HCT116 (cell line): Measurements from ENCODE around the gene CLIC3.

ENCODE experiments used
- JUND ChIP-seq: IDR thresholded peaks from 2 replicates; pipeline ENCODE4 v1.6.1; 2012
- POLR2A ChIP-seq: IDR thresholded peaks from 2 replicates; pipeline ENCODE4 v1.7.0; 2011; ENCODE audit warnings: borderline replicate concordance; ENCODE audit not compliant: insufficient read depth, insufficient read length; ENCODE audit errors: extremely low read depth
- POLR2AphosphoS5 ChIP-seq: IDR thresholded peaks from 2 replicates; pipeline ENCODE4 v1.6.1; 2011; ENCODE audit warnings: mild to moderate bottlenecking, low read depth, low read length, moderate library complexity
- TF ChIP-seq, protein P1 (sequence below), 3 experiments: fragments of 200-600 bp in 1 of 3; sonication (generic) in 1 of 3; IDR thresholded peaks in 2 of 3; conservative IDR thresholded peaks in 1 of 3; 2 replicates each; pipeline ENCODE4 v1.5.1; 2012 to 2017; ENCODE audit warnings: low read depth in 2 of 3, low read length in 2 of 3, antibody characterized with exemption in 1 of 3, borderline replicate concordance in 1 of 3, control low read depth in 1 of 3, mild to moderate bottlenecking in 1 of 3, mixed read lengths in 1 of 3, mixed run types in 1 of 3, moderate library complexity in 1 of 3; ENCODE audit not compliant: insufficient read depth in 1 of 3

GRCh38 chr9:136979769-136980587 is 16.4 kb downstream of the CLIC3 start:
- no peak for TF ChIP-seq JUND
- TF ChIP-seq, protein P1, sequence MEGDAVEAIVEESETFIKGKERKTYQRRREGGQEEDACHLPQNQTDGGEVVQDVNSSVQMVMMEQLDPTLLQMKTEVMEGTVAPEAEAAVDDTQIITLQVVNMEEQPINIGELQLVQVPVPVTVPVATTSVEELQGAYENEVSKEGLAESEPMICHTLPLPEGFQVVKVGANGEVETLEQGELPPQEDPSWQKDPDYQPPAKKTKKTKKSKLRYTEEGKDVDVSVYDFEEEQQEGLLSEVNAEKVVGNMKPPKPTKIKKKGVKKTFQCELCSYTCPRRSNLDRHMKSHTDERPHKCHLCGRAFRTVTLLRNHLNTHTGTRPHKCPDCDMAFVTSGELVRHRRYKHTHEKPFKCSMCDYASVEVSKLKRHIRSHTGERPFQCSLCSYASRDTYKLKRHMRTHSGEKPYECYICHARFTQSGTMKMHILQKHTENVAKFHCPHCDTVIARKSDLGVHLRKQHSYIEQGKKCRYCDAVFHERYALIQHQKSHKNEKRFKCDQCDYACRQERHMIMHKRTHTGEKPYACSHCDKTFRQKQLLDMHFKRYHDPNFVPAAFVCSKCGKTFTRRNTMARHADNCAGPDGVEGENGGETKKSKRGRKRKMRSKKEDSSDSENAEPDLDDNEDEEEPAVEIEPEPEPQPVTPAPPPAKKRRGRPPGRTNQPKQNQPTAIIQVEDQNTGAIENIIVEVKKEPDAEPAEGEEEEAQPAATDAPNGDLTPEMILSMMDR (IDR thresholded peaks at IDR 0.05 in 2 of 3, conservative IDR thresholded peaks at IDR 0.05 in 1 of 3; ENCODE audit: borderline replicate concordance in 1 of 3, insufficient read depth in 1 of 3, low read depth in 2 of 3, low read length in 2 of 3), result no peak
- TF ChIP-seq POLR2A, result no peak
- no peak for TF ChIP-seq POLR2AphosphoS5
